ENCODE measurements around the gene ZBP1. TPM values are rescaled to one million over a fixed set of nuclear protein-coding genes. Genes with fewer than 3 reads are reported as not detected.
A peak's percentile ranks its signal among the peaks of the same experiment; 100 is the strongest.

Gene ZBP1
- total RNA-seq, 3 donors from 2014 or later, result 1.8 to 12.8 (median 3.6) TPM

DNA sequence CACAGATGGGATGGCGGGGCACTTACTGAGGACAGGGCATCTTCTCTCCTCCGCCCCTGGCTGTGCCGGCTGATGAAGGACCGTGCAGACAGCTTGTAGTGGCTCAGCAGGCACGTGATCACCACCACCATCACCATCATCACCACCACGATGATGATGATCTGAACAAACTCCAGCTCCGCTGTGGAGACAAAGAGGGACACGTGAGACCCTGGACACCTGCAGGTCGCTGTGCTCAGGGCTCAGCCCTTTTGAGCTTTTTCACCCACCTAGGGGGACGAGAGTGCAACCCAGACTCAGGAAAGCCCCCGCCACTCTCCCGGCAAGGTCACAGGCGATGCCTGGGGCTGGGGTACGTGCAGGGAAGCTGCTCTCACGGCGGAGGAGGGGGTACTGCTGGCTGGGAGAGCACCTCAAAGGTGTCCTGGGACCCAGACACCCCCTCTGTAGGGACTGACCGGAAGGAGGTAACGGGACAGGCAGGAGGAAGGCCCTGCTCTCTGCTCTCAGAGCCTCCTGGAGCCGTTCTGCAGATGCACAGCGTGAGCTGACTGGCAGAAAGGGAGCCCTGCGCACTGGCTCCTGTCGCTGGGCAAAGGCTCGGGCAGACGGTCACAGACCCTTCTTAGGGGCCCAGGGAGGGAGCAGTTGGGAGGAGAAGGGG lies 39.4 kb upstream of the ZBP1 start:
- TF ChIP-seq, protein P1, sequence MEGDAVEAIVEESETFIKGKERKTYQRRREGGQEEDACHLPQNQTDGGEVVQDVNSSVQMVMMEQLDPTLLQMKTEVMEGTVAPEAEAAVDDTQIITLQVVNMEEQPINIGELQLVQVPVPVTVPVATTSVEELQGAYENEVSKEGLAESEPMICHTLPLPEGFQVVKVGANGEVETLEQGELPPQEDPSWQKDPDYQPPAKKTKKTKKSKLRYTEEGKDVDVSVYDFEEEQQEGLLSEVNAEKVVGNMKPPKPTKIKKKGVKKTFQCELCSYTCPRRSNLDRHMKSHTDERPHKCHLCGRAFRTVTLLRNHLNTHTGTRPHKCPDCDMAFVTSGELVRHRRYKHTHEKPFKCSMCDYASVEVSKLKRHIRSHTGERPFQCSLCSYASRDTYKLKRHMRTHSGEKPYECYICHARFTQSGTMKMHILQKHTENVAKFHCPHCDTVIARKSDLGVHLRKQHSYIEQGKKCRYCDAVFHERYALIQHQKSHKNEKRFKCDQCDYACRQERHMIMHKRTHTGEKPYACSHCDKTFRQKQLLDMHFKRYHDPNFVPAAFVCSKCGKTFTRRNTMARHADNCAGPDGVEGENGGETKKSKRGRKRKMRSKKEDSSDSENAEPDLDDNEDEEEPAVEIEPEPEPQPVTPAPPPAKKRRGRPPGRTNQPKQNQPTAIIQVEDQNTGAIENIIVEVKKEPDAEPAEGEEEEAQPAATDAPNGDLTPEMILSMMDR (IDR thresholded peaks at IDR 0.05), result no peak
- intact Hi-C loops (cut with DNase I, micrococcal nuclease), result loop anchor here in 1 of 2 donors (5.0 to 10.0 kb wide), 2 partner anchors 428 to 515 kb away; no protein-coding TSS in a partner anchor

DNA sequence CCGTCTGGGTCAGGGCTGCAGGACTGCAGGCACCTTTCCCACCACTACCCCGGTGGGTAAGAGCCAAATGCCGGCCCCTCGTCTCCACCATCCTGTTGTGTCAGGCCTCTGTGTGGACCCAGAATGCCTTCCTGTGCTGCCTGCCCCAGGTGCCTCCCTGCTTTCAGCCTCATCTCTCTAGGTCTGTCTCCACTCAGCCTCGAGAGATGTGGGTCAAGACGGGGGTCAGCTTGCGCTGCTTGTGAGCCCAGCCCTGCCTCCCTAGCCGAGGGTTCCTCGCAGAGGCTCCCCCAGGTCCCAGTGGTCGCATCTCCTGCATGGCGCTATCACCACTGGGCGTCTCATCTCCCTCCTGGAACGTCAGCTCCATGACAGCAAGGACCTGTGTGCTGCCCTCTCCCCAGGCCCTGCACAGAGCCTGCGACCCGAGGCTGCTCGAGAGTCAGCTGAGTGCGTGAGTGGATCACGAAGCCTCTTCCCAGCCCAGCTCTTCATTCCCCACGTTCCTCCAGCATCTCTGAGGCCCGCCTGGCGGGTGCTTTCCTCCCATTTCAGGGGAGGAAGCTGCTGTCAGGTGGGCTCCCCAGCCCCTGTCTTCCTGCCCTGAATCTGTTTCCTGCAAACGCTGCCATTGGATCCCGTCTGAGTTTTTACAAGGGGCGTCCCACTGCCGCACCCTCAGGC lies 38.7 kb upstream of the ZBP1 start:
- TF ChIP-seq, protein P1 (IDR thresholded peaks at IDR 0.05), result no peak
- intact Hi-C loops (cut with DNase I, micrococcal nuclease), result loop anchor here in 1 of 2 donors (5.0 to 10.0 kb wide), 2 partner anchors 428 to 516 kb away; no protein-coding TSS in a partner anchor
- H3K4me1 ChIP-seq (ENCODE audit: low read depth), result no peaks in the 10 kb centered on the region
- H3K4me3 ChIP-seq, result no peak overlapping the region
- H3K9me3 ChIP-seq, result no peaks in the 10 kb centered on the region
- DNase-seq (peak in 2 of 3 donors; percentile 6 to 39), ATAC-seq (no peak)
- no peaks in the 10 kb centered on the region for H3K36me3 ChIP-seq (ENCODE audit: low read depth)

More for the DNA sequence above, 39.4 kb upstream of the ZBP1 start:
- H3K4me1 ChIP-seq (ENCODE audit: low read depth), result no peaks in the 10 kb centered on the region
- ATAC-seq (no peak), DNase-seq (peak in 2 of 3 donors; percentile 1 to 44)
- no peak overlapping the region for H3K4me3 ChIP-seq
- no peaks in the 10 kb centered on the region for H3K36me3 ChIP-seq (ENCODE audit: low read depth)
- H3K9me3 ChIP-seq, result no peaks in the 10 kb centered on the region

DNA sequence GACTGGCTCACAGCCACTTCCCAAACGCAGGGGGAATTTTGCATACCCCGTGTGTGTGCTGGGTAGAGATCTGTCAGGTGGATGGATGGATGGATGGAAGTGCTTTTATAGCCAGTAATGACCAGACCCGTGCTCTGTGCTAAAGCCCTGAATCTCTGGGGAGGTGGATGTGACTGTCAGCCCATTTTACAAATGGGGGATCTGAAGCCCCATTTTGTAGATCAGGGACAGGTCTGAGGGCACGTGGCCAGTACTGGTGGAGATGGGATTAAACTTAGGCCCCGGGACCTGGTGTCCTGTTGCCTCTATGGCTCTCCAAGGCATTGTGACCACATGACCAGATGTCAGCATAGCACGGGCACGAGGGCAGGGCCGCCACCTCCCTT lies 38.2 kb upstream of the ZBP1 start:
- TF ChIP-seq, protein P1 (IDR thresholded peaks at IDR 0.05), result no peak
- Histone ChIP-seq H3K4me3 (no peak overlapping the region), H3K9me3 (no peaks in the 10 kb centered on the region), H3K36me3 (ENCODE audit: low read depth) (no peaks in the 10 kb centered on the region), H3K4me1 (ENCODE audit: low read depth) (no peaks in the 10 kb centered on the region)
- no peak for ATAC-seq
- DNase-seq, result no peak
- intact Hi-C loops (cut with DNase I, micrococcal nuclease), result loop anchor here in 1 of 2 donors (5.0 to 10.0 kb wide), 2 partner anchors 429 to 516 kb away; no protein-coding TSS in a partner anchor

DNA sequence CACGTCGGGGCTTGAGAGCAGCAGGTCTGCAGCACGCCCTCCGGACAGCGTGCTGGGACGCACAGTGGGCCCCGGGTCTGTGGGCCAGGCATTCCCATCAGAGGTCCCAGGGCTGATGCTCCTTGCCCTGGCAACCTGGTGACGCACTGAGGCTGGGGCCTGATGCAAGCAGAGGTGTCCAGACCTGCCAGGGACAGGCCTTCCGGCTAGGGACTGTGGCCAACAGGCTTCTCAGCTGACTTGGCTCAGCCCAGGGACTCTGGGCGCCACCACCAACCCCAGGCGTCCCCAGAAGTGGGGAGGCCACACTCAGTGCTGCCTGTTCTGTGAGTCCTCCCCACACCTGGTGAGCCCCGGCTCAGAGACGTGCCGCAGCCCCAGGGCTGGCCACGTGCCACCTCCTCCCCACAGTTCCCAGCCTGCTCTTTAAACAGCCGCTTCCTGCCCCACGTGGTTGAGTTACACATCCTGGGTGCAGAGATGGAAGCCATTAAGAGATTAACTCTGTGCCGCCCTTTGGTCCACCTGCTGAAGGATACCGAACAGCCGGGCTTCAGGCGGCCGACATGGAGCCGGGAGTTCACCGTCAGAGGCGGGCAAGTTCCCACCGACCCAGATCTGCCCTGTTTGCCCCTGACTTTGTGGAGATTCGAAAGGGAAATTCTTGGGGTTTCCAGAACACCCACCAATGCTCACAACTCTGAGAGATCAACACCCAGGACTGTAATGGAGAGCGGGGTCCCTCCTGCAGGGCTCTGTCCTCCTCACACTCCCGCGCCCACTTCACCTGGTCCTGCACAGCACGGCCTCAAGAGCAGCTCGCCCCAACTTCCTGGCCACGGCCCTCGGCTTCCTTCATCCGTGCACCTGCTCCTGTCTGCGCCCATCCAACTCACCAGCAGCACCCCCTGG lies 37.6 kb upstream of the ZBP1 start:
- H3K4me3 ChIP-seq, result no peak overlapping the region
- H3K4me1 ChIP-seq (ENCODE audit: low read depth), result no peaks in the 10 kb centered on the region
- peak; percentile 70 to 76 (median 74) for DNase-seq
- intact Hi-C loops (cut with DNase I, micrococcal nuclease), result loop anchor here in 1 of 2 donors (5.0 to 10.0 kb wide), 2 partner anchors 430 to 517 kb away; no protein-coding TSS in a partner anchor
- H3K36me3 ChIP-seq (ENCODE audit: low read depth), result no peaks in the 10 kb centered on the region
- peak; percentile 76 for ATAC-seq
- H3K9me3 ChIP-seq, result no peaks in the 10 kb centered on the region
- TF ChIP-seq, protein P1 (IDR thresholded peaks at IDR 0.05), result no peak

Data from mucosa of descending colon (tissue), 3 donors.